K562 (cell line): ENCODE measurements around the gene HOXB3. TPM values are rescaled to one million over a fixed set of nuclear protein-coding genes. Genes with fewer than 3 reads are reported as not detected.

Experiments
- CBX1 ChIP-seq: sonication (generic); IDR thresholded peaks from 2 replicates; pipeline ENCODE4 v1.6.1; 2016; ENCODE audit warnings: antibody characterized with exemption, low read depth, mild to moderate bottlenecking
- EP400 ChIP-seq: fragments of 450-650 bp; IDR thresholded peaks from 2 replicates; pipeline ENCODE4 v1.6.1; 2017; ENCODE audit warnings: antibody characterized with exemption, mild to moderate bottlenecking, moderate library complexity
- ERF ChIP-seq: fragments of 450-650 bp; formaldehyde crosslinking; IDR thresholded peaks from 2 replicates; pipeline ENCODE4 v1.4.0; 2020; ENCODE audit warnings: mild to moderate bottlenecking, mixed read lengths
- GABPA ChIP-seq: fragments of 200-800 bp; sonication (Bioruptor generic); conservative IDR thresholded peaks from 2 replicates; pipeline ENCODE4 v1.6.1; 2016; ENCODE audit warnings: low read depth, missing genetic modification characterization, missing compliant biosample characterization
- HMGN3 ChIP-seq: IDR thresholded peaks from 2 replicates; pipeline ENCODE4 v1.6.1; 2011; ENCODE audit warnings: borderline replicate concordance, low read depth, mild to moderate bottlenecking, mixed read lengths, low read length; ENCODE audit not compliant: insufficient read length; ENCODE audit errors: extremely low read depth
- KDM5B ChIP-seq: fragments of 200-600 bp; sonication (generic); IDR thresholded peaks from 2 replicates; pipeline ENCODE4 v1.6.1; 2012; ENCODE audit warnings: low read depth, mild to moderate bottlenecking, moderate library complexity, low read length, control low read depth, inconsistent platforms; ENCODE audit not compliant: insufficient replicate concordance
- MCM5 ChIP-seq: fragments of 450-650 bp; IDR thresholded peaks from 2 replicates; pipeline ENCODE4 v1.6.1; 2016; ENCODE audit warnings: low read depth
- PHF21A ChIP-seq: fragments of 450-650 bp; IDR thresholded peaks from 2 replicates; pipeline ENCODE4 v1.6.1; 2017; ENCODE audit warnings: low read depth, borderline replicate concordance
- PML ChIP-seq: IDR thresholded peaks from 2 replicates; pipeline ENCODE4 v1.6.1; 2012; ENCODE audit warnings: low read length, inconsistent platforms
- POLR2A ChIP-seq: fragments of 450-650 bp; conservative IDR thresholded peaks from 2 replicates; pipeline ENCODE4 v1.6.1; 2016
- POLR2AphosphoS5 ChIP-seq: IDR thresholded peaks from 2 replicates; pipeline ENCODE4 v1.6.1; 2011; ENCODE audit warnings: mild to moderate bottlenecking, low read depth, low read length, moderate library complexity; ENCODE audit not compliant: control insufficient read depth, insufficient read depth
- PREB ChIP-seq: sonication (generic); formaldehyde crosslinking; IDR thresholded peaks from 2 replicates; pipeline ENCODE4 v1.8.1; 2023; ENCODE audit warnings: mild to moderate bottlenecking, missing genetic modification reagents
- RBFOX2 ChIP-seq: fragments of 200-400 bp; formaldehyde crosslinking; IDR thresholded peaks from 2 replicates; pipeline ENCODE4 v1.6.1; 2017; ENCODE audit warnings: low read depth, mild to moderate bottlenecking, low read length, moderate library complexity
- SNRNP70 ChIP-seq: fragments of 200-400 bp; formaldehyde crosslinking; optimal IDR thresholded peaks from 2 replicates; pipeline ENCODE3; 2017; ENCODE audit warnings: low read depth, low read length
- SUPT5H ChIP-seq: fragments of 450-650 bp; IDR thresholded peaks from 2 replicates; pipeline ENCODE4 v1.6.1; 2016
- TSC22D4 ChIP-seq: fragments of 450-650 bp; IDR thresholded peaks from 2 replicates; pipeline ENCODE4 v1.6.1; 2016; ENCODE audit warnings: missing genetic modification characterization, missing biosample characterization, control low read depth
- ZFP1 ChIP-seq: fragments of 450-650 bp; formaldehyde crosslinking; IDR thresholded peaks from 2 replicates; pipeline ENCODE4 v1.4.0; 2020; ENCODE audit warnings: mild to moderate bottlenecking, mixed read lengths
- ZNF217 ChIP-seq: sonication (generic); formaldehyde crosslinking; IDR thresholded peaks from 2 replicates; pipeline ENCODE4 v1.8.0; 2022; ENCODE audit warnings: mild to moderate bottlenecking, missing genetic modification reagents
- ZNF57 ChIP-seq: fragments of 450-650 bp; formaldehyde crosslinking; IDR thresholded peaks from 2 replicates; pipeline ENCODE4 v1.4.0; 2020; ENCODE audit warnings: mild to moderate bottlenecking, moderate library complexity
- ZNF584 ChIP-seq: fragments of 200-800 bp; sonication (Bioruptor generic); IDR thresholded peaks from 2 replicates; pipeline ENCODE4 v1.6.1; 2016; ENCODE audit warnings: low read depth, mild to moderate bottlenecking, missing genetic modification characterization, missing compliant biosample characterization
- polyA plus RNA-seq, 8 experiments: library from polyadenylated mRNA; depleted of rRNA in 4 of 8; stranded (reverse) in 5 of 8; unstranded in 3 of 8; fragments of >200 nt; fragmentation: Nextera tagmentation in 2 of 8; fragmentation: Illumina TruSeq in 1 of 8; extraction: Ambion mirVana in 2 of 8; extraction: Trizol in 1 of 8; gene quantifications; 2 replicates each; pipeline versions ENCODE4 v1.2.1 to v1.2.3, GENCODE V29; 2011 to 2014; ENCODE audit warnings: inconsistent platforms in 1 of 8, missing spikeins in 1 of 8
- total RNA-seq, 7 experiments: library from RNA; depleted of rRNA in 6 of 7; stranded (reverse); fragments of >200 nt in 6 of 7; fragmentation: Illumina TruSeq in 2 of 7; extraction: Trizol in 2 of 7; gene quantifications; 2 replicates each; pipeline versions ENCODE4 v1.2.1 to v1.2.3, GENCODE V29; 2011 to 2021; ENCODE audit warnings: low replicate concordance in 1 of 7
- TF ChIP-seq, protein P1 (sequence below), 2 experiments: fragments of 450-650 bp; IDR thresholded peaks; 2 replicates each; pipeline ENCODE4 v1.6.1; 2016

The HOXB3 gene
- total and polyA plus RNA-seq, 9 of the 15 experiments (the other 6 are each of a cell fraction or from before 2014, with no cell fraction given): 2.4 to 41.3 (median 20.2) TPM

DNA sequence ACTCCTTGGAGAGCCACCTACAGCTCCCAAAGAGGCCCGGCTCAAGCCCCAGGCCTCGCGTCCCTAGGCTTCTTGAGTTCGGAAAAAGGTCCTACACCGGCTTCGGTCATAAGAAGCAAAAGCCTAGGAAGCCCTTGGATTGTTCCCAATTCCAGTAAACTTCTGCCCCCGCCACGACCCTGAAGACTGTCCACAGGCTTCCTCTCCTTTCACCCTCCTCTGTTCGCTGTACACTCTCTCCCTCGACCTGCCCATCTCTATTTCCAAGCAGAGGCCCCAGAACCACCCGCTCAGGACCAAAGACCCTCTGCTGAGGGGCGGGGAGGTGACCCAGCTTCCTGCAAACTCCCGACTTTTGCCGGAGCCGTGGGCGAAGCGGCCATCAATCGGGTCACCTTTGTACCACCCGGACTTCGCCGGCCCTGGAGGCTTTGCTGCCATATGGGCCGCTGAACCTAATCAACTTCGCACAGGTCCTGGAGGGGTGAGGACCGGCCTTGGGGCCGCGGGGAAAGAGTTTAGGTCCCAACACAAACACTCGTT lies 47.9 kb downstream of the HOXB3 start (continued):
- peak; percentile 37 for TF ChIP-seq KDM5B
- TF ChIP-seq CBX1: peak; percentile 30; the same call in 1 of the 2 replicates
- TF ChIP-seq TSC22D4 (tag): no peak
- 0 out of 2 replicates have a peak, but pooled peaks have one; percentile 43 for TF ChIP-seq ZFP1
- TF ChIP-seq, protein P1, sequence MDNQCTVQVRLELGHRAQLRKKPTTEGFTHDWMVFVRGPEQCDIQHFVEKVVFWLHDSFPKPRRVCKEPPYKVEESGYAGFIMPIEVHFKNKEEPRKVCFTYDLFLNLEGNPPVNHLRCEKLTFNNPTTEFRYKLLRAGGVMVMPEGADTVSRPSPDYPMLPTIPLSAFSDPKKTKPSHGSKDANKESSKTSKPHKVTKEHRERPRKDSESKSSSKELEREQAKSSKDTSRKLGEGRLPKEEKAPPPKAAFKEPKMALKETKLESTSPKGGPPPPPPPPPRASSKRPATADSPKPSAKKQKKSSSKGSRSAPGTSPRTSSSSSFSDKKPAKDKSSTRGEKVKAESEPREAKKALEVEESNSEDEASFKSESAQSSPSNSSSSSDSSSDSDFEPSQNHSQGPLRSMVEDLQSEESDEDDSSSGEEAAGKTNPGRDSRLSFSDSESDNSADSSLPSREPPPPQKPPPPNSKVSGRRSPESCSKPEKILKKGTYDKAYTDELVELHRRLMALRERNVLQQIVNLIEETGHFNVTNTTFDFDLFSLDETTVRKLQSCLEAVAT (IDR thresholded peaks at IDR 0.05): peak; percentile 90 to 93
- TF ChIP-seq ZNF584 (CRISPR knock-in tag): 0 out of 2 replicates have a peak, but pooled peaks have one; percentile 58
- TF ChIP-seq MCM5: no peak
- TF ChIP-seq ERF (CRISPR knock-in tag): 0 out of 2 replicates have a peak, but pooled peaks have one; percentile 57
- TF ChIP-seq PML: 0 out of 2 replicates have a peak, but pooled peaks have one; percentile 26
- 0 out of 2 replicates have a peak, but pooled peaks have one; percentile 3 for TF ChIP-seq EP400
- no peak for TF ChIP-seq SNRNP70
- no peak for TF ChIP-seq PREB (CRISPR knock-in tag)
- peak; percentile 20; the same call in 1 of the 2 replicates for TF ChIP-seq GABPA
- peak; percentile 69 for TF ChIP-seq RBFOX2
- TF ChIP-seq ZNF57: no peak
- peak; percentile 21; the same call in 1 of the 2 replicates for TF ChIP-seq POLR2AphosphoS5
- TF ChIP-seq PHF21A: 0 out of 2 replicates have a peak, but pooled peaks have one; percentile 43
- no peak for TF ChIP-seq ZNF217 (CRISPR knock-in tag)
- peak; percentile 66 for TF ChIP-seq POLR2A
- 0 out of 2 replicates have a peak, but pooled peaks have one; percentile 3 for TF ChIP-seq SUPT5H
- no peak for TF ChIP-seq HMGN3
